K562 (cell line): ENCODE results near the gene NR2F2. TPM values are rescaled to one million over a fixed set of nuclear protein-coding genes. Genes with fewer than 3 reads are reported as not detected.

Experiments used
- ATAC-seq: fragments of 200-7000 bp; cut with Tn5 transposase; 3 replicates; pipeline ENCODE4 v1.9.1; 2020; ENCODE audit warnings: moderate library complexity
- BruUV-seq: library from RNA; stranded (reverse); fragments of 400-500 nt; replicated peaks from 2 replicates; lab custom pipeline; 2021; lab: Mats Ljungman, UMichigan
- CTCF ChIA-PET: fragments of 300-600 bp; formaldehyde crosslinking; extraction: SDS; loops from one replicate; lab custom pipeline; 2021; ENCODE audit warnings: low intra/inter-chr PET ratio; lab: Yijun Ruan, JAX
- POLR2A ChIA-PET: fragments of 300-600, 350-650 bp; sonication (Branson Sonifier 250); formaldehyde crosslinking; extraction: SDS; loops from one replicate; lab custom pipeline; 2021; ENCODE audit warnings: antibody characterized with exemption, inconsistent platforms; lab: Yijun Ruan, JAX
- DNase-seq, 4 experiments: peaks; one replicate each; pipeline versions ENCODE4 v3.0.0 to v3.0.0-alpha.2; 2011 to 2018; ENCODE audit warnings: low spot score in 3 of 4, mixed read lengths in 3 of 4; ENCODE audit errors: extremely low read depth in 1 of 4
- FAIRE-seq: peaks from 2 replicates; lab custom pipeline; 2011; peaks lifted over from hg19 to GRCh38; lab: Jason Lieb, UNC
- H2AFZ ChIP-seq: 2 replicates; pipeline ENCODE4 v1.6.0; 2011; ENCODE audit warnings: low read depth, low read length, control low read depth, inconsistent platforms
- H3K27ac ChIP-seq: fragments of 200-600 bp; 3 replicates; pipeline ENCODE4 v1.8.0; 2011; ENCODE audit warnings: low read depth, mild to moderate bottlenecking, control low read depth, inconsistent platforms, low read length, moderate library complexity, mixed read lengths; ENCODE audit errors: extremely low read depth
- H3K27me3 ChIP-seq, 2 experiments: fragments of 300-600 bp in 1 of 2; 2 replicates in 1 of 2; 3 replicates in 1 of 2; pipeline versions ENCODE4 v1.6.0 to v1.8.0; 2011; ENCODE audit warnings: inconsistent platforms in 2 of 2, low read length in 2 of 2, mild to moderate bottlenecking in 1 of 2, mixed read lengths in 1 of 2, moderate library complexity in 1 of 2; ENCODE audit not compliant: control insufficient read depth in 2 of 2, insufficient read depth in 2 of 2
- H3K36me3 ChIP-seq: fragments of 300-600 bp; 3 replicates; pipeline ENCODE4 v1.8.0; 2011; ENCODE audit warnings: mild to moderate bottlenecking, low read length, inconsistent platforms; ENCODE audit not compliant: control insufficient read depth, insufficient read depth
- H3K4me1 ChIP-seq, 2 experiments: fragments of 200-600 bp in 1 of 2; replicated peaks in 1 of 2; 2 replicates in 1 of 2; 3 replicates in 1 of 2; pipeline versions ENCODE4 v1.5.1 to v1.8.0; 2011; ENCODE audit warnings: inconsistent platforms in 2 of 2, low read length in 2 of 2, mild to moderate bottlenecking in 1 of 2, mixed read lengths in 1 of 2, moderate library complexity in 1 of 2; ENCODE audit not compliant: control insufficient read depth in 2 of 2, insufficient read depth in 2 of 2
- H3K4me2 ChIP-seq: 2 replicates; pipeline ENCODE4 v1.6.1; 2011; ENCODE audit warnings: low read length, control low read depth, inconsistent platforms, mixed read lengths; ENCODE audit not compliant: insufficient read depth
- H3K4me3 ChIP-seq: fragments of 200-600 bp; sonication (generic), shearing (Covaris generic); 2 replicates; pipeline ENCODE4 v1.5.1; 2016; ENCODE audit warnings: control low read depth, inconsistent platforms
- H3K79me2 ChIP-seq: fragments of 200-600 bp; 3 replicates; pipeline ENCODE4 v1.8.0; 2011; ENCODE audit warnings: low read length, inconsistent platforms; ENCODE audit not compliant: control insufficient read depth, insufficient read depth
- H3K9ac ChIP-seq, 2 experiments: 2 replicates each; pipeline versions ENCODE4 v1.6.0 to v1.6.1; 2011; ENCODE audit warnings: low read depth in 2 of 2, low read length in 2 of 2, control low read depth in 1 of 2, inconsistent platforms in 1 of 2, mild to moderate bottlenecking in 1 of 2, mixed read lengths in 1 of 2; ENCODE audit not compliant: insufficient read depth in 1 of 2
- H3K9me1 ChIP-seq: one replicate; pipeline ENCODE4 v1.6.0; 2011; ENCODE audit warnings: inconsistent platforms, mild to moderate bottlenecking, low read length, moderate library complexity; ENCODE audit not compliant: control insufficient read depth, insufficient read depth
- H3K9me3 ChIP-seq: replicated peaks from 2 replicates; pipeline ENCODE4 v1.5.1; 2011; ENCODE audit warnings: low read depth, low read length, inconsistent platforms; ENCODE audit not compliant: control insufficient read depth, insufficient read depth
- H4K20me1 ChIP-seq: replicated peaks from 2 replicates; pipeline ENCODE4 v1.6.1; 2011; ENCODE audit warnings: low read length, inconsistent platforms, mixed read lengths; ENCODE audit not compliant: control insufficient read depth, insufficient read depth
- GTF2F1 ChIP-seq: IDR thresholded peaks from 2 replicates; pipeline ENCODE4 v1.6.1; 2011; ENCODE audit warnings: low read depth, low read length, improper control_type of control experiment
- HDAC1 ChIP-seq, 2 experiments: fragments of 450-650 bp; IDR thresholded peaks; 2 replicates each; pipeline ENCODE4 v1.6.1; 2016 to 2017; ENCODE audit warnings: inconsistent platforms in 1 of 2, mild to moderate bottlenecking in 1 of 2, moderate library complexity in 1 of 2
- HNRNPH1 ChIP-seq: fragments of 200-400 bp; formaldehyde crosslinking; optimal IDR thresholded peaks from 2 replicates; pipeline ENCODE3; 2017; ENCODE audit warnings: low read depth, mild to moderate bottlenecking, low read length, moderate library complexity
- JUND ChIP-seq, 2 experiments: IDR thresholded peaks; 2 replicates in 1 of 2; 3 replicates in 1 of 2; pipeline ENCODE4 v1.6.1; 2011; ENCODE audit warnings: borderline replicate concordance in 2 of 2, low read depth in 2 of 2, low read length in 2 of 2, improper control_type of control experiment in 1 of 2, missing biosample characterization in 1 of 2, missing genetic modification characterization in 1 of 2, missing genetic modification reagents in 1 of 2
- KDM1A ChIP-seq, 2 experiments: fragments of 450-650 bp; IDR thresholded peaks; 2 replicates each; pipeline ENCODE4 v1.6.1; 2016; ENCODE audit warnings: mild to moderate bottlenecking in 2 of 2
- MIER1 ChIP-seq: fragments of 450-650 bp; IDR thresholded peaks from 2 replicates; pipeline ENCODE4 v1.6.1; 2016; ENCODE audit warnings: antibody characterized with exemption, mild to moderate bottlenecking, low read depth
- MYBL2 ChIP-seq, 2 experiments: fragments of 450-650 bp in 1 of 2; sonication (generic) in 1 of 2; formaldehyde crosslinking in 1 of 2; IDR thresholded peaks; 2 replicates each; pipeline versions ENCODE4 v1.6.1 to v1.8.1; 2017 to 2022; ENCODE audit warnings: borderline replicate concordance in 1 of 2, inconsistent platforms in 1 of 2, low read depth in 1 of 2, mild to moderate bottlenecking in 1 of 2, missing genetic modification reagents in 1 of 2, moderate library complexity in 1 of 2
- MYNN ChIP-seq, 2 experiments: sonication (generic); formaldehyde crosslinking in 1 of 2; IDR thresholded peaks; 2 replicates each; pipeline versions ENCODE4 v1.5.0 to v1.6.1; 2016 to 2020; ENCODE audit warnings: antibody characterized with exemption in 1 of 2, missing genetic modification reagents in 1 of 2
- NR2C1 ChIP-seq, 2 experiments: fragments of 450-650 bp; IDR thresholded peaks; 2 replicates each; pipeline ENCODE4 v1.6.1; 2017; ENCODE audit warnings: mild to moderate bottlenecking in 2 of 2, antibody characterized with exemption in 1 of 2, inconsistent platforms in 1 of 2, missing compliant biosample characterization in 1 of 2, missing genetic modification characterization in 1 of 2
- NR2C2 ChIP-seq, 2 experiments: fragments of 200-800 bp in 1 of 2; sonication (Bioruptor generic) in 1 of 2; sonication (generic) in 1 of 2; formaldehyde crosslinking in 1 of 2; IDR thresholded peaks; 2 replicates each; pipeline versions ENCODE4 v1.6.1 to v1.8.0; 2016 to 2022; ENCODE audit warnings: mild to moderate bottlenecking in 1 of 2, missing compliant biosample characterization in 1 of 2, missing genetic modification characterization in 1 of 2, missing genetic modification reagents in 1 of 2
- RAD51 ChIP-seq: fragments of 450-650 bp; IDR thresholded peaks from 2 replicates; pipeline ENCODE4 v1.7.1; 2016; ENCODE audit warnings: low read depth, mild to moderate bottlenecking, borderline replicate concordance
- SMAD4 ChIP-seq: fragments of 250-450 bp; sonication (Bioruptor Pico); conservative IDR thresholded peaks from 2 replicates; pipeline ENCODE4 v1.8.0; 2021; ENCODE audit warnings: inconsistent platforms, mild to moderate bottlenecking, moderate library complexity
- TBL1XR1 ChIP-seq, 2 experiments: IDR thresholded peaks; 2 replicates each; pipeline ENCODE4 v1.6.1; 2012; ENCODE audit warnings: improper control_type of control experiment in 2 of 2, low read length in 2 of 2, mild to moderate bottlenecking in 1 of 2
- ZNF165 ChIP-seq: fragments of 250-450 bp; sonication (Bioruptor Pico); IDR thresholded peaks from 2 replicates; pipeline ENCODE4 v1.4.0; 2020; ENCODE audit warnings: borderline replicate concordance
- WGBS: fragments of 100-300 bp; shearing (Covaris generic); methylation state at CpG from one replicate; pipeline ENCODE4 v1.1.6; 2016; ENCODE audit warnings: low coverage, mixed read lengths; ENCODE audit not compliant: insufficient coverage; ENCODE audit errors: missing lambda C conversion rate; 5-methylcytosine and 5-hydroxymethylcytosine counted together
- in situ Hi-C: fragments of 300-500 bp; cut with MboI; formaldehyde crosslinking; loops from 4 replicates; pipeline ENCODE4 v1.15.0; 2018; ENCODE audit warnings: inconsistent platforms, mixed read lengths
- intact Hi-C: fragments of 100-400 bp; cut with micrococcal nuclease; formaldehyde crosslinking; loops from 2 replicates; pipeline ENCODE4 v1.14.2; 2022
- polyA plus RNA-seq, 8 experiments: library from polyadenylated mRNA; depleted of rRNA in 4 of 8; stranded (reverse) in 5 of 8; unstranded in 3 of 8; fragments of >200 nt; fragmentation: Nextera tagmentation in 2 of 8; fragmentation: Illumina TruSeq in 1 of 8; extraction: Ambion mirVana in 2 of 8; extraction: Trizol in 1 of 8; gene quantifications; 2 replicates each; pipeline versions ENCODE4 v1.2.1 to v1.2.3, GENCODE V29; 2011 to 2014; ENCODE audit warnings: inconsistent platforms in 1 of 8, missing spikeins in 1 of 8
- total RNA-seq, 7 experiments: library from RNA; depleted of rRNA in 6 of 7; stranded (reverse); fragments of >200 nt in 6 of 7; fragmentation: Illumina TruSeq in 2 of 7; extraction: Trizol in 2 of 7; gene quantifications; 2 replicates each; pipeline versions ENCODE4 v1.2.1 to v1.2.3, GENCODE V29; 2011 to 2021; ENCODE audit warnings: low replicate concordance in 1 of 7
- TF ChIP-seq, protein P1 (sequence below): fragments of 200-800 bp; sonication (Bioruptor generic); IDR thresholded peaks from 2 replicates; pipeline ENCODE4 v1.6.1; 2017; ENCODE audit warnings: missing genetic modification characterization, missing compliant biosample characterization

NR2F2 gene
- total and polyA plus RNA-seq, 9 of the 15 experiments (the other 6 are each of a cell fraction or from before 2014, with no cell fraction given), result 6.0 to 51.8 (median 11.1) TPM

DNA sequence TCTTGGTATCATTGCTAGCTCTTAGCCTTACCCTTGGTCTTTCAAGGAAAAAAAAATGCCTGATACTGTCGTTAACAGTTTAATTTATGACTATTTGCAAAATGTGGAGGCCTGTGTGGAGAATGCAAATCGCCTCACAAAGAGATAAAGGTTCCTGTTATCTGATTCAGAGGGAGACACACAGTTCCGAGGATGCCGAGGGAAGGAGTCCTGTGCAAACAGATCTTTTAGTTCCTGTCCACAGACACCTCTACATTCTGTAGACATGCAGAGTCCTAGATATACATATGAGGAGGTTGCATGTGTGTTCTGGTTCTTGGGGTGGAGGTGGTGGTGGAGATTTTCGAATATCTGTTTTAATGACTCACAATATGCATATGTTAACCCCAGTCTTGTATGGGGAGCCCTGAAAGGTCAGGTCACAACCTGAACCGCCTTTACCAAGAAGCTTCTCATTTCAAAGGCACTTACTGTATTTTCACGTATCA, 5.7 kb downstream of the NR2F2 start (continued):
- 0 out of 4 replicates have a peak, but pooled peaks of 1 of the 2 experiments have one; percentile 28 for TF ChIP-seq TBL1XR1 (IDR thresholded peaks at IDR 0.05; ENCODE audit: low read length in 2 of 2)
- TF ChIP-seq JUND (IDR thresholded peaks at IDR 0.05; ENCODE audit: borderline replicate concordance, low read depth, low read length), result 0 out of 2 replicates have a peak, but pooled peaks have one; percentile 4
- TF ChIP-seq JUND (tag; IDR thresholded peaks at IDR 0.05; ENCODE audit: borderline replicate concordance, low read depth, low read length), result peak; percentile 16; the same call in 1 of the 3 replicates
- TF ChIP-seq HNRNPH1, result no peak

DNA sequence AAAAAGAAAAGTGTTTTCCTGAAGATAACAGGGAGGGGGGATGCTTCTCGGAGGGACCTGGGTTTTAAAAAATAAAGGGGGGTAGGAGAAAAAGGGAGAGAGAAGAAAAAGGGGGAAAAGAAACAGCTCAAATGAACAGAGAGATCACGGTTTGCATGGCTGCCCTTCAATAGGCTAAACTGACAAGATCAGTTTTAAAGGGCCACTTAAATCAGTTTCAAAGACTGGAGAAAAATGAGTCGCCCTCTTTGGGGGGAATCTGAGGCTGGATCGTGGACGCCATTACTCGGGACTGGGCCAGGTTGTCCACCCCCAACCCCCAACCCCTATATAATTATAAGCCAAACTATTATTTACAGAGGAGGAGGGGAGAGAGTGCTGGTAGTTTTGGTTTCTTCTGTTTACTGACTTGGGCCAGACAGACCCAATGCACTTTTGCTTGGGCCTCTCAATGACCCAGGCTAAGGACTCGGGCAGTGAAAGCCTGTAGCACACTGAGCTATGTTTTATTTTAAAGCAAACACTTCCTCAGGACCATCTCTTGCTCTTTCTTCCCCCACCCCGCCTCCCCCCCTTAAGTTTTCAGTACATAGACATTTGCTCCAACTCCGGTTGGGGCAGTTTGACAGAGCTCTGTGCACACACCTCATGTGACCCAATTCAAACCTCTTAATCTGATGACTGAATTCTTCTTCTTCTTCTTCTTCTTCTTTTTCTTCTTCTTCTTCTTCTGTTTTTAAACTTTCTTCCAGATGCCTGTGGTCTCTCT, 6.3 kb downstream of the NR2F2 start:
- peak; percentile 60 for FAIRE-seq
- peak; percentile 27 for ATAC-seq
- no TSS peak for BruUV-seq
- no peaks in the 10 kb centered on the region for H3K27me3 ChIP-seq
- H3K9me3 ChIP-seq, result peaks cover 2% of the 10 kb centered on the region; the same call in 1 of the 2 replicates
- H2AFZ ChIP-seq, result peak overlapping the region; percentile 0; the same call in 1 of the 2 replicates
- H3K9ac ChIP-seq, result peak overlapping the region; percentile 88 to 89; a peak in 3 of 4 replicates
- 3% methylated on average over 9 of the region's 9 CpGs for WGBS
- in situ Hi-C loops (loop anchor here (10.0 to 25.0 kb wide), 2 partner anchors 412 to 901 kb away; no protein-coding TSS in a partner anchor), intact Hi-C loops (loop anchor here (10.0 kb wide), 2 partner anchors 148 to 1052 kb away; no protein-coding TSS in a partner anchor)
- H4K20me1 ChIP-seq, result peaks cover 24% of the 10 kb centered on the region
- H3K4me3 ChIP-seq, result peak overlapping the region; percentile 71
- peak in 1 of 4 experiments; percentile 48 for DNase-seq
- peaks cover 76% of the 10 kb centered on the region for H3K36me3 ChIP-seq
- no peaks in the 10 kb centered on the region for H3K9me1 ChIP-seq
- peaks cover 99% of the 10 kb centered on the region for H3K79me2 ChIP-seq
- ChIA-PET POLR2A (interaction anchor here (0.6 to 3.7 kb wide), 6 partner anchors 9 to 223 kb away, joined by 3 to 13 read pairs (median 4); no protein-coding TSS in a partner anchor), CTCF (no interaction called here)
- peak overlapping the region; percentile 58 for H3K27ac ChIP-seq
- H3K4me2 ChIP-seq, result peak overlapping the region; percentile 92
- H3K4me1 ChIP-seq, result peaks cover 26 to 36% of the 10 kb centered on the region in 2 experiments
- TF ChIP-seq GTF2F1 (no peak), NR2C1 (IDR thresholded peaks at IDR 0.05) (0 out of 2 replicates have a peak, but pooled peaks have one; percentile 8), NR2C1 (tag; IDR thresholded peaks at IDR 0.05) (no peak), RAD51 (peak; percentile 8; the same call in 1 of the 2 replicates), KDM1A (IDR thresholded peaks at IDR 0.05) (peak; percentile 52 to 62; a peak in 3 of 4 replicates), HDAC1 (IDR thresholded peaks at IDR 0.05) (0 out of 4 replicates have a peak, but pooled peaks of 1 of the 2 experiments have one; percentile 28), SMAD4 (CRISPR knock-in tag) (no peak), MIER1 (peak; percentile 70), MYNN (IDR thresholded peaks at IDR 0.05) (no peak), MYNN (CRISPR knock-in tag; IDR thresholded peaks at IDR 0.05) (no peak), MYBL2 (IDR thresholded peaks at IDR 0.05; ENCODE audit: low read depth) (peak; percentile 54; the same call in 1 of the 2 replicates), MYBL2 (CRISPR knock-in tag; IDR thresholded peaks at IDR 0.05; ENCODE audit: borderline replicate concordance) (no peak), NR2C2 (CRISPR knock-in tag; IDR thresholded peaks at IDR 0.05) (no peak), NR2C2 (tag; IDR thresholded peaks at IDR 0.05) (0 out of 2 replicates have a peak, but pooled peaks have one; percentile 0), ZNF165 (CRISPR knock-in tag) (no peak)
- TF ChIP-seq, protein P1, sequence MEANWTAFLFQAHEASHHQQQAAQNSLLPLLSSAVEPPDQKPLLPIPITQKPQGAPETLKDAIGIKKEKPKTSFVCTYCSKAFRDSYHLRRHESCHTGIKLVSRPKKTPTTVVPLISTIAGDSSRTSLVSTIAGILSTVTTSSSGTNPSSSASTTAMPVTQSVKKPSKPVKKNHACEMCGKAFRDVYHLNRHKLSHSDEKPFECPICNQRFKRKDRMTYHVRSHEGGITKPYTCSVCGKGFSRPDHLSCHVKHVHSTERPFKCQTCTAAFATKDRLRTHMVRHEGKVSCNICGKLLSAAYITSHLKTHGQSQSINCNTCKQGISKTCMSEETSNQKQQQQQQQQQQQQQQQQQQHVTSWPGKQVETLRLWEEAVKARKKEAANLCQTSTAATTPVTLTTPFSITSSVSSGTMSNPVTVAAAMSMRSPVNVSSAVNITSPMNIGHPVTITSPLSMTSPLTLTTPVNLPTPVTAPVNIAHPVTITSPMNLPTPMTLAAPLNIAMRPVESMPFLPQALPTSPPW, result peak; percentile 33
